Nephron progenitor cell (in vitro differentiated cells): ENCODE results near the gene PHF14.

Experiments used
- DNase-seq: peaks from one replicate; pipeline ENCODE4 v3.0.0; 2021
- H3K27ac Mint-ChIP-seq: 2 replicates; pipeline ENCODE4 v1.8.0; 2021; ENCODE audit warnings: mild to moderate bottlenecking, moderate library complexity, mixed read lengths
- H3K27me3 Mint-ChIP-seq: 2 replicates; pipeline ENCODE4 v1.8.0; 2021; ENCODE audit warnings: mild to moderate bottlenecking, low read depth, mixed read lengths; ENCODE audit not compliant: poor library complexity
- H3K36me3 Mint-ChIP-seq: 2 replicates; pipeline ENCODE4 v1.8.0; 2021; ENCODE audit warnings: low read depth, mixed read lengths
- H3K4me1 Mint-ChIP-seq: 2 replicates; pipeline ENCODE4 v1.8.0; 2021; ENCODE audit warnings: mixed read lengths
- H3K4me3 Mint-ChIP-seq: 2 replicates; pipeline ENCODE4 v1.8.0; 2021; ENCODE audit warnings: mild to moderate bottlenecking, moderate library complexity, mixed read lengths
- H3K9me3 Mint-ChIP-seq: 2 replicates; pipeline ENCODE4 v1.8.0; 2021; ENCODE audit warnings: mild to moderate bottlenecking, moderate library complexity, mixed read lengths
- CTCF ChIP-seq: fragments of 200-600 bp; sonication (generic); IDR thresholded peaks from 2 replicates; pipeline ENCODE4 v1.5.0; 2021; ENCODE audit warnings: antibody characterized with exemption

The PHF14 gene

DNA sequence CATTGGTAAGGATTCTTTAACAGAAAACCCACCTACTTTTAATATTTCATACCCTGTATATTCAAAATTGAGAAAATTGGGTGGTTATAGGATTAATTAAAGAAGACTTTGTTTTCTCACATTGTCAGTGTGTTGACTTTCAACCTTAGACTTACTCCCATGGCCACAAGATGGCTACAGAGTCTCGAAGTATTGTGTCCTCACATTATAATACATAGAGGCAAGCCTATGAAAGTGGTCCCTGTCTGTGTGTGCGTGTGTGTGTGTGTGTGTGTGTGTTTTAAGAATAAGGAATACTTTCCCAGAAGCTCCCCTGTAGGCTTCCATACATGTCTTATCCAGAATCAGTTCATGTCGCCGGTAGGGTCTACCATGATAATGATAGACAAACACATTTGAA, 180.0 kb downstream of the PHF14 start:
- no peak for TF ChIP-seq CTCF
- Mint-ChIP-seq H3K36me3 (no peaks in the 10 kb centered on the region), H3K9me3 (no peaks in the 10 kb centered on the region), H3K4me1 (no peaks in the 10 kb centered on the region), H3K27me3 (no peaks in the 10 kb centered on the region), H3K27ac (no peak overlapping the region), H3K4me3 (no peak overlapping the region)
- DNase-seq, result no peak

GRCh38 chr7:11155883-11156282, 182.2 kb downstream of the PHF14 start:
- Mint-ChIP-seq H3K4me1 (no peaks in the 10 kb centered on the region), H3K4me3 (no peak overlapping the region), H3K36me3 (peaks cover 5% of the 10 kb centered on the region), H3K27ac (no peak overlapping the region), H3K9me3 (no peaks in the 10 kb centered on the region), H3K27me3 (no peaks in the 10 kb centered on the region)
- no peak for DNase-seq
- no peak for TF ChIP-seq CTCF

DNA sequence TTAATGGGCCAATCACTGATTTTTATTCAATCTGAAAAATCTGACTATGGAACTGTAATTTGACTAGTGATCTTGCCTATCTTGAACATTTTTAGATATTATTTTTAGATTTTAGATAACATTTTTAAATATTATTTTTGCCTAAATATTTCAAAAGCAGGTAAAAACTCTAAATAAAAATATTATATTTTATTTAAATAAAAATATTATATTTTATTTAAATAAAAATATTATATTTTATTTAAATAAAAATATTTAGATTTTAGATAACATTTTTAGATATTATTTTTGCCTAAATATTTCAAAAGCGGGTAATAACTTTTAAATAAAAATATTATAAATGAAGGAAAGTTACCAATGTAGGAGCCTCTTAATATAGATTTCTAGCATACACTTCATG, 187.8 kb downstream of the PHF14 start:
- Mint-ChIP-seq H3K4me1 (no peaks in the 10 kb centered on the region), H3K36me3 (peaks cover 15% of the 10 kb centered on the region), H3K27me3 (no peaks in the 10 kb centered on the region), H3K27ac (no peak overlapping the region), H3K4me3 (no peak overlapping the region), H3K9me3 (no peaks in the 10 kb centered on the region)
- no peak for DNase-seq
- TF ChIP-seq CTCF, result no peak

- H3K27ac Mint-ChIP-seq, result no peak overlapping the region
- no peak for TF ChIP-seq CTCF
- no peak for DNase-seq
- peaks cover 15% of the 10 kb centered on the region for H3K36me3 Mint-ChIP-seq
- no peaks in the 10 kb centered on the region for H3K9me3 Mint-ChIP-seq
- H3K4me3 Mint-ChIP-seq, result no peak overlapping the region
- H3K27me3 Mint-ChIP-seq, result no peaks in the 10 kb centered on the region
- H3K4me1 Mint-ChIP-seq, result no peaks in the 10 kb centered on the region
Measured at GRCh38 chr7:11163220-11163619, 189.5 kb downstream of the PHF14 start.

DNA sequence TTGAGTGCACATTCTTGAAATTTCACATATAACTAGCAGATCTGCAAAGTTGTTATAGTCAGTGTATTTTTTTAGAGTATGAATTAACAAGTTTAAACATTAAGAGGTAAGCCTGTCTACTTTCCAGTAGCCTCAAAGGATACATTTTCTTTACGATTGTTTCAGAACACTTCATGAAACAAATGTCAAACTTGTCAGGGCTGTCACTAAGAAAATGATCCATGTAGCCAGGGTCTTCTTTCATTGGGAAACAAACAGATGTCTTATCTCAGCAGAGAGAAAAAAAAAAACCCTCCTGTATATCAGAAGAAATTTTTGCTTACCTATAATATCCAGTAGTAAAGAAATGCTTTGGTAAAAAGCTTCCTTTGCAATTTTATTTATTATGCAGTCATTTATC, 192.4 kb downstream of the PHF14 start:
- DNase-seq, result no peak
- no peak for TF ChIP-seq CTCF
- Mint-ChIP-seq H3K36me3 (peaks cover 8% of the 10 kb centered on the region), H3K27me3 (no peaks in the 10 kb centered on the region), H3K4me1 (peaks cover 6% of the 10 kb centered on the region), H3K4me3 (no peak overlapping the region), H3K9me3 (no peaks in the 10 kb centered on the region), H3K27ac (no peak overlapping the region)

DNA sequence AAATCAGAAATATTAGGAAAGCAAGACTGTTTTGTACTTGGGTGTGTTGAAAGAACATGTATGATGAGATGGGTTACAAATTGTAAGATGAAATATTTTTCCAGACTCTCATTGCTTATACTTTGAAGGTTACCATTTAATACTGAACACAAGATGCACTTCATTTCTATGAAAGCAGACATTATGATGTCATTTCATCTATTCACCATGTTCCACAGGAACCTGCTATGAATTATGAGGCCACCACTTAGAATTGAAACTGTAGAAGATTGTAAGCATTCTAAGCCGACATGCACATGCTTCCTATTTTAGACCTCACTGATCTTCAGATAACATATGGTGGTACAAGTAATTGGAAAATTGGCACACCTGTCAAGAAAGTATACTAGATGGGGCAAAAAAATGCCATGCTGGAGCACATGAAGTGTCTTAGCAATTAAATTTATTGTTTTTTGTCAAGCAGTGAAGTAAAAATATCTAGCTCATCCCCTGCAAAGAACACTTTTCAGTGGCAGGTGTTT, 195.0 kb downstream of the PHF14 start:
- Mint-ChIP-seq H3K4me1 (peaks cover 6% of the 10 kb centered on the region), H3K4me3 (no peak overlapping the region), H3K27me3 (no peaks in the 10 kb centered on the region), H3K9me3 (no peaks in the 10 kb centered on the region), H3K27ac (no peak overlapping the region), H3K36me3 (peaks cover 4% of the 10 kb centered on the region)
- DNase-seq, result no peak
- TF ChIP-seq CTCF, result no peak
